ENCODE measurements around the gene DSCAM. TPM values are rescaled to one million over a fixed set of nuclear protein-coding genes. Genes with fewer than 3 reads are reported as not detected.

The DSCAM gene
- total RNA-seq, 1 donor from 2014 or later: 0.21 TPM

GRCh38 chr21:40753756-40754155 is 93.2 kb downstream of the DSCAM start:
- Mint-ChIP-seq H3K27ac (ENCODE audit: unreplicated experiment) (no peak overlapping the region), H3K9me3 (ENCODE audit: unreplicated experiment) (peaks cover 9% of the 10 kb centered on the region), H3K27me3 (ENCODE audit: unreplicated experiment) (peaks cover 9% of the 10 kb centered on the region), H3K4me3 (ENCODE audit: unreplicated experiment) (peak overlapping the region; percentile 68), H3K4me1 (ENCODE audit: unreplicated experiment) (peaks cover 7% of the 10 kb centered on the region), H3K36me3 (ENCODE audit: low read depth, unreplicated experiment) (no peaks in the 10 kb centered on the region)
- no peak for TF ChIP-seq CTCF (IDR thresholded peaks at IDR 0.05; ENCODE audit: unreplicated experiment)
- no peak for DNase-seq (ENCODE audit: low spot score)

DNA sequence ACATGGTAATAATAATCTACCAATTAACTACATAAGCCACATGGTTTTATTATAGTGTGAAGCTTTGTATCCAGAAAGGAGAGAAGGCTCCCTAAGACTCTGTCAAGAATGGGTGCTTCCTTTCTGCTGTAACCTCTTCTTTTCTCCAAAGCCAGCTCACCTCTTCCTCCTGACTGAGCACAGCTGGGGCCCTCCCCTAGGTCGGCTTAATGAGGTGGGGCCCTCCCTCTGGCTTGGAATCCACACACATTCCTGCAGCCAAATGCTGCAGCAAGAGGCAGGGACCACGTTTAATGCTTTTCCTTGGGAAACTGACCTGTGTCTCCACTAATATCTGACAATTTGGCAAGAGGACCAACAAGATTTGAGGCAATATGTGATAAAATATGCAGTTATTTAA is 94.8 kb downstream of the DSCAM start:
- Mint-ChIP-seq H3K36me3 (ENCODE audit: low read depth, unreplicated experiment) (no peaks in the 10 kb centered on the region), H3K27ac (ENCODE audit: unreplicated experiment) (no peak overlapping the region), H3K9me3 (ENCODE audit: unreplicated experiment) (no peaks in the 10 kb centered on the region), H3K4me3 (ENCODE audit: unreplicated experiment) (no peak overlapping the region), H3K4me1 (ENCODE audit: unreplicated experiment) (peaks cover 7% of the 10 kb centered on the region), H3K27me3 (ENCODE audit: unreplicated experiment) (peaks cover 6% of the 10 kb centered on the region)
- no peak for DNase-seq (ENCODE audit: low spot score)
- TF ChIP-seq CTCF (IDR thresholded peaks at IDR 0.05; ENCODE audit: unreplicated experiment): no peak

DNA sequence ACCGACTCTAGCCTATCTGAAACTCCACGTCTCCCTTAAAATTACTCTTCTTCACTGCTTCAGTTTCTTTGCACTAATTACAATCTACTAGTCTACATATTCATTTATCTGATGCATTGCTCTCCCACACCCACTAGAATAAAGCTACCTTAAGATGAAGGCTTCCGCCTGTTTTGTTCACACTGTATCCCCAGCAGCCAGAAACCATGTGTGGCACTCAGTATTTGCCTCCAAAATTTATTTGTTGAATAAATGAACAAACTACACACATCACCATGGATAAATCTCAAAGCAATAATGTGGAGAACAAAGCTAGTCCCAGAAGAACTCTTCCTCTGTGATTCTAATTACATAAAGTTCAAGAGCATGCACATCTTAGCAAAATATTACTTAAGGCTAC is 95.7 kb downstream of the DSCAM start:
- H3K4me3 Mint-ChIP-seq (ENCODE audit: unreplicated experiment): no peak overlapping the region
- no peaks in the 10 kb centered on the region for H3K9me3 Mint-ChIP-seq (ENCODE audit: unreplicated experiment)
- H3K36me3 Mint-ChIP-seq (ENCODE audit: low read depth, unreplicated experiment): no peaks in the 10 kb centered on the region
- H3K4me1 Mint-ChIP-seq (ENCODE audit: unreplicated experiment): peaks cover 7% of the 10 kb centered on the region
- no peak for DNase-seq (ENCODE audit: low spot score)
- TF ChIP-seq CTCF (IDR thresholded peaks at IDR 0.05; ENCODE audit: unreplicated experiment): no peak
- no peak overlapping the region for H3K27ac Mint-ChIP-seq (ENCODE audit: unreplicated experiment)
- peaks cover 4% of the 10 kb centered on the region for H3K27me3 Mint-ChIP-seq (ENCODE audit: unreplicated experiment)

DNA sequence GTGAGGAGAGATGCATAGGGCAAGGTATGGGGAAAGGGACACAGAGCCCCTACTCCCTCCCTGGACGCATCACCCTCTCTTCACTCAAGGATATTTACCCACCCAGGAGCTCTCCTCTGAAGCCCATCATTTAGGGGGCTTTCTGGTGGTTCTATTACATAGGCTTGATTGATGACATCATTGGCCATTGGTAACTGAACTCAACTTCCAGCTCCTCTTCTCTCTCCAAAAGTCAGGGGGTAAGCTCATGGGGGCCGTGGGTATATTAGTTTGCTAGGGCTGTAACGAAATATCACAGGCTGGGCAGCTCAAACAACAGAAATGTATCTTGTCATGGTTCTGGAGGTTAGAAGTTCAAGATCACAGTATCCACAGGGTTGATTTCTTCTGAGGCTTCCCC is 110.8 kb downstream of the DSCAM start:
- no peak for DNase-seq (ENCODE audit: low spot score)
- Mint-ChIP-seq H3K27ac (ENCODE audit: unreplicated experiment) (no peak overlapping the region), H3K4me1 (ENCODE audit: unreplicated experiment) (no peaks in the 10 kb centered on the region), H3K4me3 (ENCODE audit: unreplicated experiment) (no peak overlapping the region), H3K9me3 (ENCODE audit: unreplicated experiment) (peaks cover 16% of the 10 kb centered on the region), H3K27me3 (ENCODE audit: unreplicated experiment) (no peaks in the 10 kb centered on the region), H3K36me3 (ENCODE audit: low read depth, unreplicated experiment) (no peaks in the 10 kb centered on the region)
- no peak for TF ChIP-seq CTCF (IDR thresholded peaks at IDR 0.05; ENCODE audit: unreplicated experiment)

DNA sequence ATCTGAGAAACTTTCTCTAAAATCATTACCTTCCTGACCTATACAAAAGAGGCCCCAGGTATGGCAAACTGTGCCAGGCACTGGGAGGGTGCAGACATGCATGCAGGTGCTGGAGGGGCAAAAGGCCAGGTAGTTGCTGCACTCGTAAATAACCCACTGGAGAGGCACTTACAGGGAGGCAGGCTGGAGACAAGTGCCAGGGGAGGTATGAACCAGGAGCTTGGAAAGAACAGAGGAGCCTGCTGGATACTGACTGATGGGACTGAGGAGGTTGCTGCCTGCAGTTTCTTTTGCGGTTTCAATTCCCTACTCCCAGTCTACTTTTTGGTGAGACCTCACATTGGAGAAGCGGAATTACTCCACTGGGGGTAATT is 113.9 kb downstream of the DSCAM start:
- H3K27me3 Mint-ChIP-seq (ENCODE audit: unreplicated experiment): no peaks in the 10 kb centered on the region
- TF ChIP-seq CTCF (IDR thresholded peaks at IDR 0.05; ENCODE audit: unreplicated experiment): no peak
- H3K36me3 Mint-ChIP-seq (ENCODE audit: low read depth, unreplicated experiment): peaks cover 2% of the 10 kb centered on the region
- DNase-seq (ENCODE audit: low spot score): no peak
- H3K9me3 Mint-ChIP-seq (ENCODE audit: unreplicated experiment): peaks cover 14% of the 10 kb centered on the region
- H3K4me3 Mint-ChIP-seq (ENCODE audit: unreplicated experiment): no peak overlapping the region
- no peak overlapping the region for H3K27ac Mint-ChIP-seq (ENCODE audit: unreplicated experiment)
- no peaks in the 10 kb centered on the region for H3K4me1 Mint-ChIP-seq (ENCODE audit: unreplicated experiment)

Measured in endothelial cell (in vitro differentiated cells).